Large intestine (tissue), 3 donors: Measurements from ENCODE around the gene TSSK6. TPM values are rescaled to one million over a fixed set of nuclear protein-coding genes. Genes with fewer than 3 reads are reported as not detected.

Experiments
- DNase-seq, 2 donors: peaks; one replicate each; pipeline versions ENCODE4 v3.0.0 to v3.0.0-alpha.2; 2013
- H3K27ac ChIP-seq: one replicate; pipeline ENCODE4 v1.5.1; 2013; ENCODE audit warnings: low read length
- H3K27me3 ChIP-seq: 2 replicates; pipeline ENCODE4 v1.6.1; 2013; ENCODE audit warnings: low read length; ENCODE audit not compliant: control insufficient read depth, insufficient read depth
- H3K36me3 ChIP-seq: 2 replicates; pipeline ENCODE4 v1.6.1; 2013; ENCODE audit warnings: low read length; ENCODE audit not compliant: control insufficient read depth, insufficient read depth
- H3K4me1 ChIP-seq: one replicate; pipeline ENCODE4 v1.6.1; 2013; ENCODE audit warnings: low read length; ENCODE audit not compliant: control insufficient read depth, insufficient read depth
- H3K4me3 ChIP-seq: one replicate; pipeline ENCODE4 v1.5.1; 2013; ENCODE audit warnings: low read length
- H3K9me3 ChIP-seq: one replicate; pipeline ENCODE4 v1.6.1; 2013; ENCODE audit warnings: mild to moderate bottlenecking, low read depth, low read length, moderate library complexity; ENCODE audit not compliant: control insufficient read depth
- WGBS: methylation state at CpG from one replicate; pipeline ENCODE4 v1.1.5; 2013; ENCODE audit warnings: low lambda C conversion rate; ENCODE audit not compliant: insufficient coverage; 5-methylcytosine and 5-hydroxymethylcytosine counted together
- polyA plus RNA-seq: library from polyadenylated mRNA; unstranded; fragments of 120-200 nt; gene quantifications from one replicate; pipeline ENCODE4 v1.2.1, GENCODE V29; 2013

TSSK6 gene
- polyA plus RNA-seq, 1 donor: 1.2 TPM

GRCh38 chr19:19504754-19505668 is 10.3 kb downstream of the TSSK6 start:
- Histone ChIP-seq H3K4me1 (no peaks in the 10 kb centered on the region), H3K9me3 (no peaks in the 10 kb centered on the region), H3K36me3 (peaks cover 74% of the 10 kb centered on the region), H3K27me3 (no peaks in the 10 kb centered on the region), H3K4me3 (no peak overlapping the region), H3K27ac (no peak overlapping the region)
- no CpG with 5 or more reads among the region's 23 CpGs for WGBS
- no peak for DNase-seq

- no CpG with 5 or more reads among the region's 18 CpGs for WGBS
- peaks cover 88% of the 10 kb centered on the region for H3K36me3 ChIP-seq
Observed at GRCh38 chr19:19502808-19503602, 12.3 kb downstream of the TSSK6 start.

GRCh38 chr19:19502281-19502680 is 13.1 kb downstream of the TSSK6 start:
- Histone ChIP-seq H3K36me3 (peaks cover 92% of the 10 kb centered on the region), H3K9me3 (no peaks in the 10 kb centered on the region), H3K27me3 (no peaks in the 10 kb centered on the region), H3K27ac (no peak overlapping the region), H3K4me1 (no peaks in the 10 kb centered on the region), H3K4me3 (no peak overlapping the region)
- no CpG with 5 or more reads among the region's 19 CpGs for WGBS
- DNase-seq: no peak

More at GRCh38 chr19:19502808-19503602, 12.3 kb downstream of the TSSK6 start:
- Histone ChIP-seq H3K9me3 (no peaks in the 10 kb centered on the region), H3K4me3 (no peak overlapping the region), H3K27ac (no peak overlapping the region), H3K27me3 (no peaks in the 10 kb centered on the region), H3K4me1 (no peaks in the 10 kb centered on the region)
- no peak for DNase-seq

GRCh38 chr19:19501798-19502197 is 13.6 kb downstream of the TSSK6 start:
- no CpG with 5 or more reads among the region's 26 CpGs for WGBS
- H3K36me3 ChIP-seq: peaks cover 93% of the 10 kb centered on the region
- no peaks in the 10 kb centered on the region for H3K9me3 ChIP-seq
- H3K27ac ChIP-seq: no peak overlapping the region
- H3K27me3 ChIP-seq: no peaks in the 10 kb centered on the region
- DNase-seq: no peak
- no peaks in the 10 kb centered on the region for H3K4me1 ChIP-seq
- no peak overlapping the region for H3K4me3 ChIP-seq

GRCh38 chr19:19500975-19501644 is 14.2 kb downstream of the TSSK6 start:
- Histone ChIP-seq H3K9me3 (no peaks in the 10 kb centered on the region), H3K4me3 (no peak overlapping the region), H3K4me1 (no peaks in the 10 kb centered on the region), H3K36me3 (peaks cover 94% of the 10 kb centered on the region), H3K27me3 (no peaks in the 10 kb centered on the region), H3K27ac (no peak overlapping the region)
- no CpG with 5 or more reads among the region's 34 CpGs for WGBS
- no peak for DNase-seq

- Histone ChIP-seq H3K4me3 (no peak overlapping the region), H3K27me3 (no peaks in the 10 kb centered on the region), H3K27ac (no peak overlapping the region), H3K36me3 (peaks cover 91% of the 10 kb centered on the region), H3K4me1 (no peaks in the 10 kb centered on the region), H3K9me3 (no peaks in the 10 kb centered on the region)
- DNase-seq: no peak
- WGBS: no CpG with 5 or more reads among the region's 18 CpGs
Observed at GRCh38 chr19:19499272-19499995, 15.9 kb downstream of the TSSK6 start.

- no peak for DNase-seq
- Histone ChIP-seq H3K27ac (no peak overlapping the region), H3K36me3 (peaks cover 91% of the 10 kb centered on the region), H3K27me3 (no peaks in the 10 kb centered on the region), H3K4me1 (no peaks in the 10 kb centered on the region), H3K9me3 (no peaks in the 10 kb centered on the region), H3K4me3 (no peak overlapping the region)
- WGBS: no CpG with 5 or more reads among the region's 33 CpGs
Observed at GRCh38 chr19:19498255-19498991, 16.9 kb downstream of the TSSK6 start.

GRCh38 chr19:19495614-19496603 is 19.4 kb downstream of the TSSK6 start:
- DNase-seq: no peak
- Histone ChIP-seq H3K9me3 (no peaks in the 10 kb centered on the region), H3K4me1 (no peaks in the 10 kb centered on the region), H3K27me3 (no peaks in the 10 kb centered on the region), H3K36me3 (peaks cover 83% of the 10 kb centered on the region), H3K4me3 (no peak overlapping the region), H3K27ac (no peak overlapping the region)
- WGBS: no CpG with 5 or more reads among the region's 30 CpGs
